GM21723 (cell line): ENCODE results near the gene NELFB.
A peak's percentile ranks its signal among the peaks of the same experiment; 100 is the strongest.

Source experiments
- ATAC-seq: cut with Tn5 transposase; IDR thresholded peaks from one replicate; pipeline ENCODE4 v1.9.1; 2021; ENCODE audit warnings: mild to moderate bottlenecking, moderate library complexity; ENCODE audit not compliant: unreplicated experiment

Gene NELFB

DNA sequence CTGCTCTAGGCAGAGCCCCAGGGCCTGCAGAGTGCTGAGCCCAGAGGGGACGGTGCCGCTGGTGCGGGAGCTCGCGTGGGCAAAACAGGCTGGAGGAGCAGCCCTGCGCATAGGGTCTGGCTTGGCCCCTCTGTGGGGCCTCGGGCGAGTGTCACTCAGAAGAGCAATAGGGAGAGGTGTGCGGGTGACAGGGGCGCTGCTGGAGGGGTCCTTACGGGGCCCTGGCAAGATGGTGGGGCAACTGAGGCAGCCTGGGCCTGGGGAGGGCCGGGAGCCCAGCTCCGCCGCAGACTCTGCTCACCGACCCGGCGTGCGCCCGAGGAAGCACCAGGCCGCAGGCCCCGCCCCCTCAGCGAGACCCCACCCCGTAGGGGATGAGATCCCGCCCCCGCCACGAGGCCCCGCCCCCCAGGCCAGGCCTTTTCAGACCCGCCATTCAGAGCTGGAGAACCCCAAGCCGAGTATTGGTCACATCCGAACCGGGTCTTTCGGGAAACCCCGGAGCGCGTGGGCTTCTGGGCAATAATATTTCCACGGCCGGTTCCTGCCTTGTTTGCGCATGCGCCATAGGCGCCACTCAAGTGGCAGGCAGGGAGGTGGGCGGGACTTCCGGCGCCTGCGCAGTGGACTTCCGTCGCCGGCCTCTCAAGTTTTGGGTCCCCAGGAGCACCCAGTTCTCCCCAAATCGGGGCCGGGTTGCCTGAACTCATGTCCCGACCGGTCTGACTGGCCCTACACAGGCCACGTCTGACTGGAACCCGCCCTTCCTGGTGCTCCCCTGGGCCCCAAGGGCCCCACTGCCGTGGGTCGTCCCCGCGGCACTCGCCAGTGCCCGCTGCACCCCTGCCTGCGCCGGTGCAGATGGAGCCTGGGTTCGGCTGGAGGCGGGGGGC lies 31.8 kb upstream of the NELFB start:
- peak; percentile 64 for ATAC-seq

DNA sequence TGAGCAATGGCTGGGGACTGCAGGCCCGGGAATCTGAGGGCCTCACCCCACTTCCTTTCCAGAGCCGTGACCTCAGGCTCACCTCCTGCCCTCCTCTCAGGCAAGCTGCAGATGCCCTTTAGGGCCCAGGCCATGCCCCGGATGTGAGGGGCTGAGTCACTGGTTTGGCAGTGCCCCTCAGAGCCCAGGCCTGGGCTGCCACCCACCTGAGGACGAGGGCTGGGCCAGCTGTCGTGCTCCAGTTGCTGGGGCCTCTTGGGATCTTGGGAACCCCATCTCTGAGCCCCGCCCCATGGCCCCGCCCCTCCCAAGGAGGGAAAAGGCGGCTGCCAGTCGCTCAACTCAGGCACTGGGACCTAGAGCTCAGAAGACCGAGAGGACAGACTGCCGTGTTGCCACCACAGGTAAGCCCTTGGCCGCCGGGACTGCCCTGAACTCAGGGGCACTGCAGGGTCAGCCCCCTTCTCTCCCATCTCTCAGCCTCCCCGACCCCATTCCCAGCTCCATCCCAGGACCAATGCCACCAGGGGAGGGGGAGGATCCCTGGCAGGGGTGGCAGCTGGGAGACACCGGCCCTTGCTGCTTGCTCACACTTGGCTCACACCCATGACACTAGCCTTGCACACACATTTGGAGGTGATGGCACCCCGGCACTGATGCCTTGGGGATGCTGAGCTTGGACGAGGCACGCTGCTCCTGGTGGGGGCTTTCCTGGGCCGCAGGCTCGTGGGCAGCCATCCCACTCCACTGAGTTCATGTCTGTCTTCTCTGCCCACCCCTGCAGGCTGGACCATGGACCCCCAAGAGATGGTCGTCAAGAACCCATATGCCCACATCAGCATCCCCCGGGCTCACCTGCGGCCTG lies 30.1 kb upstream of the NELFB start, which contains the start of gene CYSRT1:
Gene CYSRT1 (plus strand): TSS at position 345 of the 865 bp plus-strand sequence. CDS start 448 bp downstream, at position 793.
- no peak for ATAC-seq

DNA sequence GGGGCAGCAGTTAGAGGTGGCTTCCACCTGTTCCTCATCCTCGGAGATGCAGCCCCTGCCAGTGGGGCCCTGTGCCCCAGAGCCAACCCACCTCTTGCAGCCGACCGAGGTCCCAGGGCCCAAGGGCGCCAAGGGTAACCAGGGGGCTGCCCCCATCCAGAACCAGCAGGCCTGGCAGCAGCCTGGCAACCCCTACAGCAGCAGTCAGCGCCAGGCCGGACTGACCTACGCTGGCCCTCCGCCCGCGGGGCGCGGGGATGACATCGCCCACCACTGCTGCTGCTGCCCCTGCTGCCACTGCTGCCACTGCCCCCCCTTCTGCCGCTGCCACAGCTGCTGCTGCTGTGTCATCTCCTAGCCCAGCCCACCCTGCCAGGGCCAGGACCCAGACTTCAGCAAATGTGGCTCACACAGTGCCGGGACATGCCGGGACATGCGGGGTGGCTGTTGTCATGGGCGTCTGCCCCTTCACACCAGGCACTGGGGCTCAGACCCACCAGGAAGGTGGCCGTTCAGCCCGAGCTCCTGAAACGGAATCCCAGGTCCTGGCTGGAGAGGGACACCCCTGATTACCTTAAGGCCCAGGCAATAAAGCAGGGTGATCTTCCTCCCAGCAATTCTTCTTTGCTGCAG lies 29.3 kb upstream of the NELFB start:
- ATAC-seq = no peak

DNA sequence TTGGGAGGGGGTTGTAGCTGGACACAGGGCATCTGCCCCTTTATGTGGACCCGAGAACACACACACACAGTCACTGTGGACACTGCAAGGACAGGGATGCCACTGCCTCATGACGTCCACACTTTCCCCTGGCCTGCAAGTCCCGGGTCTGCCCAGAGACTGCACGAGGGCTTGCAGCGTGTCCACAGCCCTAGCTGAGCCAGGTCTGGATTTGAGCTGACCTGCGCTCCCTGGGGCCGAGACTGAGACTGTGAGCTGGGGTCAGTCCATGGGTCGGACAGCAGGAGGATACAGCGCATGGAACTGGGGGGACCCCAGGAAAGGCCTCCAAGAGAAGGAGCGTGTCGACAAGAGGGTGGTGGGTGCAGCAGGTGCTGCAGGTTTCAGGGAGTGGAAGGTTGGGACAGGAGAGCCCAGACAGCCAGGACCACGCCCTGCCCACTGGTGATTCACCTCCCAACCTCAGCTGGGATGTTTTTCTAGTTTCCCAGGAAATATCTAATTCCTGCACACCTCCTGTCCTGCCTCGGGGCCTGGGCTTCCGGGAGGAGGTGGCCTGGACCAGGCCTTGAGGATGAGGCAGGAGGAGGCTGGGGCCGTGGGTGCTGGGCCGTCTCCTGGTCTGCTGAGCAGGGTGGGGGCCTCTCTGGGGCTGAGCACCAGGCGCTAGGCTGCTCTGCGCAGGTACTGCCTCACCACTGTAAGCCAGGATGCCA lies 28.6 kb upstream of the NELFB start:
- no peak for ATAC-seq

DNA sequence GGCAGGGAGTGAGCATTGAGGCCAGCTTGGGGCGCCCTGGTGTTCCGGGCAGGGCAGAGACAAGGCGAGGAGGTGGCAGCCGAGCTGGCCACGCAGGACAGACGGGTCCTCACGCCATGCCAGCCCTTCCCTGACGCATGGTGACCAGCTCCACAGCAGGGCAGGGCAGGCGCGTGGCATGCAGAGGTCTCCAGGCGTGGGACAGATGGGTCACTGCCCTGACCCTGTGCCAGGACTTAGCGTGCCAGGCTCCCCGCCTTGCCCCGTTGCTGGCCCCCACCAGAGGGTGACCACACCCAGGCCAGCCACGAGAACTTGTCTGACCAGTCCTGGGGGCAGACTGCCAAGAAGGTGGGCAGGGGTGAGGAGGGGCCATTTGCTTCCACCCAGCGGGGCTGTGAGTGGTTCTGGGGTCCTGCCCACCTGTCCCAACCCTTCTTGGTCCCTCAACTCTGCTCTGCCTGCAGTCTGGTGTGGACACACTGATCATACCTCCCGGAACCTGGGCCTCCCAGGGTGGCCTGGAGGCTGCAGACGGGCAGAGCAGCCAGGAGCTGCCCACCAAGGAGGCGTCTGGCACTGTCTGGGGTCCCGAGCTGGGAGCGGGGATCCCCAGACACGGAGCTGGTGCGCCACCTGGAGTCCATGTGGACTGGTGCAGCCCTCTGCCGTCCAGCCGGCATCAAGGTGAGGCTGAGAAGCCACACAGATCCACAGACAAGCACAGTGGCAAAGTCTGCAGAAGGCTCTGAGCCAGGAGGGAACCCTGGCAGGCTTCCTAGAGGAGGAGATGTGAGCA lies 27.9 kb upstream of the NELFB start, which contains the start of gene RNF224:
Gene RNF224 (plus strand): TSS at position 449 of the 799 bp plus-strand sequence. CDS start 834 bp downstream, outside the sequence.
- ATAC-seq = no peak

DNA sequence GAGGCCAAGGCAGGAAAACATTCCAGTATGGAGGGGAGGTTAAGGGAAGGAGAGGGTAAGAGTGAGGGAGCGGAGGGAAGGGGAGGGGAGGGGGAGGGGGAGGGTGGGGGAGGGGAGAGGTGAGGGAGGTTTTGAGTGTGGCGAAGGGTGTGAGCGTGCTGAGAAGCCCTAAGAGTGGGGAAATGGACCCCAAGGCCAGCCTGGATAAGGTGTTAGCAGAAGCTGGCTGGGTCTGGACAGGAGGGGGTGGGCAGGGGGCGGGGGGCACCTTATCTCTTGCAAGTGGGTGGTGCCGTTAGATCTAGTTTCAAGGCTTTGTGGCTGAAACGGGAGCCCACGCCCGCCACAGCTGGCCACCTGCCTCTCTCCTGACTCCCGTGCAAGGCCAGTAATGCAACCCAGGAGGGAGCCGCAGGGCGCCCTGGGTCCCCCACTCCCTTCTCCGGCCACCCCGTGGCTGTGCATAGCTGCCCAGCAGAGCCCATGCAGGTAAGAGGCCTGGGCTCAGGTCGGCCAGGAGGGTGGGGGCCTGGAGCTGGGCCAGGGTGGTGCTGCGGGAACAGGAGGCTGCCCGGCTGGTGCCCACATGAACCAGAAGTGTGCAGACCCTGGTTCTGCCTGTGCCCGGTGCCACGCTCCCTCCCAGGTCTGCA lies 27.1 kb upstream of the NELFB start:
- ATAC-seq = no peak

DNA sequence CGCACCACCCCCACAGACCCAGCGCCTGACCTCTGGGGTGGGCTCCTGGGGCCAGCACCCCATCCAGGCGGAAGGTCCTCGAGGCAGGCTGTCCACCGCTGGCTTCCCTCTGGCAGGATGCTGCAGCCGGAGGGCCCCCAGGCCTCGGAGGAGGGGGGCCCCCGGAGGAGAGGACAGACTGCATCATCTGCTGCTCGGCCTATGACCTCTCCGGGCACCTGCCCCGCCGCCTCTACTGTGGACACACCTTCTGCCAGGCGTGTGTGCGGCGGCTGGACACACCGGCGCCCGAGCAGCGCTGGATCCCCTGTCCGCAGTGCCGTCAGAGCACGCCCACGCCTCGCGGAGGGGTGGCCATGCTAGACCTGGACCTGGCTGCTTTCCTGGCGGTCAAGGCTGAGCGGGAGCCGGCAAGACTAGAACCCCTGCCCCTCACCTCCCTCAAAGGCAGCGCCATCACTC lies 26.6 kb upstream of the NELFB start:
- no peak for ATAC-seq

DNA sequence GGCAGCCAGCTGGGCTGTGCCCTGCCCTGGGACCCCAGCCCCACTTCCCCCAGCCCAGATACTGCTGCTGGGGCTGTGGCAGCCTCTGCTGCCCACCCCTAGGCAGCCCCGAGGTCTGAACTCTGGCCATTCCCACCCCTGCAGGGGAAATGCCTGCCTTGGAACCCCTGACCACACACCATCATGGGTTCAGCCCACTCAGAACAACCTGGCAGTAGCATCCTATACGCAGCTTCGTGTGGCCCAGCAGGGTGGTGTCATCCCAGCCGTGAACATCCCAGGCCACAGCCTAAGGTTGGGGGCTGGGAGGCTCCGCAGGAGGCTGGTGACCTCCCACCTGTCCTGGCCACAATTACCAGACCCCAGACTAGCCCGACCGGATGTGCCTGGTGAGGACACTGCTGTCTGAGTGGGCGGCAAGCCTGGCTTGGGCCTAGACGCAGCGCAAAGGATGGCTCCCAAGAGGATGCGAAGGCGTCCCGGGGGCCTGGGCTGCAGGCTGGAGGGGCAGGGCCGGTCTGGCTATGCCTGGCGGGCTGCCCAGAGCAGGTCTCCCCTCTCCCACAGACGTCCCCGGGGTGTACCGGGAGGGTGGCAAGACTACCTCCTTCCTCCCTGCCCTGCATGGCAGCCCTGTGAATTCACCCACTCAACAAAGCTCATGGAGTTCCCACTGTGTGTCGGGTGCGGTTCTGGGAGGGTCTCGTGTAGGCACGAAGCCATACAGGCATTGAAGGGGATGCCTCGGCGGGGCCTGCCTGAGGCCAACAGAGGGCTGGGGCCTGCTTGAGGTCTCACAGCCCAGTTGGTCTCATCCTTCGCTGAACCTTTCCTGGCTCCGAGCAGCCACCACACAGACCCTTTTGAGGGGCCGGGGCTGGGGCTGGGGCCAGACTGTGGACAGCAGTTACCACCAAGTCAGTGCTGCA lies 25.9 kb upstream of the NELFB start:
- ATAC-seq = no peak

DNA sequence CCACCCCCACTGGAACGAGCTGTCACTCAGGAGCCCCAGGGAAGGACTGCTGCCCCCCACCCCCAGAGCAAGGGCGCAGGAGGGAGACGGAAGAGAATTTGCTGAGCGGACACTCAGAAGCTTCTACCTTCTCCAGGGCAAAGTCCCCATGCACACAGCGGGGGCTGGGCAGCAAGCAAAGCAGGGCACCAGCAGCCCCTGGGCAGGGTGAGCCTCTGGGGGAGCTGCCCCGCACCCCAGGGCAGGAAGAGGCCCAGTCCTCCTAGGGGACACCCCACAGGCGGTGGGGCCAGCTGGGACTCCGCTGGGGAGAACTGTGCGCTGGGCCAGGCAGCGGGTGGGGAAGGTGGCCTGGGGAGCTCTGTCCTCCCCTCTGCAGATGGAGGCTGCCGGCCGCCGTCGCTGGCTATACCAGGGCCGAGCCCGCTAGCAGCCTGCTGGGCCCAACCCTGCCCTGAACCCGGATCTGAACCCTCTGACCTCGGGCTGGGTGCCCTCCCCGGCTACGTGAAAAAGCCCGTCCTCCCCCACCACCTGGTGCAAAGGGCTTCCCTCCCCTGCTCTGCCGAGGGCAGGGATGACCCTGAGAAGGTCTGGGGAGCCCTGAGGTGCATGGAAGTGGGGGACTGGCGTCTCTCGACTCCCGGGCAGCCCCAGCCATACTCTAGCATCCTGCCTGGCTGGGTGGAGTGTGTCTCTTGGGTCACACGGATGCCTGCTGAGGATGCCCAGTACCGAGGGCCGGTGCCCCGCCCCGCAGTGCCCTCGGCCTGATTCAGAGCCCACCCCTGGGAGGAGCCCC lies 25.0 kb upstream of the NELFB start:
- no peak for ATAC-seq

DNA sequence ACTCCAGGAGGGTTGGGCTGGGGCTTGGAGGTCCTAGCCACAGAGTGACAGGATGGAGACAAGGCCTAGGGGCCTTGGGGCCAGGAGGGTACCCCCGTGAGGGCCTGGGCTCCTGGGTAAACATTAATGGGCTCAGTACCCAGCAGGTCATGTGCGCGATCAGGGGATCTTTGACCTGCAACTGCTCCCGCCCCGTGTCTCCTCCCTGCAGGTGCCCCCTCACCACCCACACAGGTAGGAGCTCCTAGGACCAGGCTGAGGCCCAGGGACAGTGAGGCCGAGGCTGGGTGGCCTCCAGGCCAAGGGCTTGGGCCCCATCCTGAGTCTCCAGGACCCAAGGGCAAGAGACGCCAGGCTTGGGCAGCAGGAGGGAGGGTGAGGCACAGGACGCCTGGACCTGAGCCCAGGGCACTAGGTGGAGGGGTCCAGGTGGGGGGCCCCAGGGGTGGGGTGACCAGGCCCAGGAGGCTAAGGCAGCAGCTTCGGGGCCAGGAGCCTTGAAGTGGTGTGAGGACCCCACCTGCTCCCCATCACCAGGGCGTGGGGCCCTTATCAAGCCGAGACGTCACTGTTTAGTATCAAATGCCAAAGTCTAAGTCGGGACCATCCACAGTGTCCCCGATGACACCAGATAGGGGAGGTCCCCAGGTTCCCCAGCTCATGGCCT lies 24.3 kb upstream of the NELFB start, which contains the start of gene SLC34A3:
Gene SLC34A3 (plus strand): TSS at position 197 of the 667 bp plus-strand sequence. CDS start 802 bp downstream, outside the sequence.
- no peak for ATAC-seq

DNA sequence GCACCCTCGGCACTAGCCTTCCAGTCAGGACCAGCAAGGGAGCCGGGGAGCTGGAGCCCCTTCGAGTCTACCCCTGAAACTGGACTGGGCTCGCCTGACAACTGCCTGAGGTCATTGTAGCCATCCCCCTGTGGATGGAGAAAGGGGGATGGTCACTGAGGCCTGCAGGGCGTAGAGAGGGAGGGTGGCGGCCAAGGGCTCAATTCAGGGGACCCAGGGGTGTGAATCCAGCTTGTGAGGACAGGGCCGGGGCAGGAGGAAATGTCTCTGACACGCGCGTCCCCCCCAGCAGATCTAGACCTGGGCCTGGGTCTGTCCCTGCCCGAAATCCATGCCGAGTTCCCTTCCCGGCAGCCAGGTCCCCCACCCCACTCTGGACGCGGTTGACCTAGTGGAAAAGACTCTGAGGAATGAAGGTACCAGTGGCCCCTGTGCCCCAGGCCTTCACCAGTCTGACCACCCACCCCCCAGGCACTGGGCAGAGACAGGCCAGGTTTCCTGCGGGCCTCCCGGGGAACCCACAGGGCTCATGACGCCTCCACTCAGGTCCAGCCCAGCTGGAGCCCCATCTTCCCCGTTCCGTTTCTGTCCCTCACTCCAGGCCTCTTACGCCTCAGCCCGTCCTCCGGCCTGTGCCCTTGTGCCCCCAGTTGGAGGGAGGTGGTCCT lies 23.6 kb upstream of the NELFB start:
- no peak for ATAC-seq

DNA sequence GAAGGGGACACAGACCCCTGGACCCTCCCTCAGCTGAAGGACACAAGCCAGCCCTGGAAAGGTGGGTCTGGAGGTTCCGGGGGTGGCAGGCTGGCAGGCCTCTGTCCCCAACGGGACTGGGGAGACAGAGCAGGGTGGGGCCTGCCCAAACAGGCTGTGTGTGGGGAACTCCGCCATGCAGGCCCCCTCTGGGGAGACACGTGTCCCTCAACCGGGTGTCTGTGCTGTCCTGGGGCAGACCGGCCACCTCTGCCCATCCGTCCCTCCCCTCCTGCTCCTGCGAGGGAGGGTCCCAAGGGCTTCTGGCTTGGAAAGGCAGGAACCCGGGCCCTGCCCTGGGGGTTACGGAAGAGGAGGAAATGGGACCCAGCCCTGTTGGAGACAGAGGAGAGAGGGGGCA lies 23.0 kb upstream of the NELFB start:
- ATAC-seq = no peak

DNA sequence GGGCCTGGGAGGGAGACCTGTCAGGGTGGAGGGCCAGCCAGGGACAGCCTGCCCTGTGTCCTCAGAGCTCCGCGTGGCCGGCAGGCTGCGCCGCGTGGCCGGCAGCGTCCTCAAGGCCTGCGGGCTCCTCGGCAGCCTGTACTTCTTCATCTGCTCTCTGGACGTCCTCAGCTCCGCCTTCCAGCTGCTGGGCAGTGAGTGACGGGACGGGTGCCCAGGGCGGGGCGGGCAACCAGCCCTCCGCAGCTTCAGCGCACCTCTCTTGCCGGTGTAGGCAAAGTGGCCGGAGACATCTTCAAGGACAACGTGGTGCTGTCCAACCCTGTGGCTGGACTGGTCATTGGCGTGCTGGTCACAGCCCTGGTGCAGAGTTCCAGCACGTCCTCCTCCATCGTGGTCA lies 22.6 kb upstream of the NELFB start:
- ATAC-seq = no peak

DNA sequence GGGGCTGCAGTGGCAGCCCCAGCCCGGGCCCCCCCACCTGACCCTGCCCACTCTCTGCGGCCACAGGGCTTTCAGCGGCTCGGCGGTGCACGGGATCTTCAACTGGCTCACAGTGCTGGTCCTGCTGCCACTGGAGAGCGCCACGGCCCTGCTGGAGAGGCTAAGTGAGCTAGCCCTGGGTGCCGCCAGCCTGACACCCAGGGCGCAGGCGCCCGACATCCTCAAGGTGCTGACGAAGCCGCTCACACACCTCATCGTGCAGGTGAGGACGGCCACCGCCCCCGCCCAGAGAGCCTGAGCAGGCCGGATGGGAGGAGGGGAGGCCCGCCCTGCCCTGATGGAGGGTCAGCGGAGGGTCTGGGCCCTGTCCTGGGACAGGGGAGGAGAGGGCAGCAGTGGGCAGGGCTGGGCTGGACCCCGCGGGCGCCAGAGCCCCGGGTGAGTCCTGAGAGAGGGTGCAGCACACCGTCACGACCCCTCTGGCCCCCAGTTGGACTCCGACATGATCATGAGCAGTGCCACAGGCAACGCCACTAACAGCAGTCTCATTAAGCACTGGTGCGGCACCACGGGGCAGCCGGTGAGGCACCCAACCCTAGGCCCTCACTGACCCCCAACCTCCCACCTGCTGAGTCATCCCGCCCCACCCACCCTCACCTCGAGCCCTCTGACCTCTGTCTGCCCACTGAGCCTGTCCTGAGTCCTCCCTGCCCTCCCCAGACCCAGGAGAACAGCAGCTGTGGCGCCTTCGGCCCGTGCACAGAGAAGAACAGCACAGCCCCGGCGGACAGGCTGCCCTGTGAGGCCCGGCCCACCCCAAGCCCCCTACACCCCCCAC lies 21.8 kb upstream of the NELFB start:
- no peak for ATAC-seq

DNA sequence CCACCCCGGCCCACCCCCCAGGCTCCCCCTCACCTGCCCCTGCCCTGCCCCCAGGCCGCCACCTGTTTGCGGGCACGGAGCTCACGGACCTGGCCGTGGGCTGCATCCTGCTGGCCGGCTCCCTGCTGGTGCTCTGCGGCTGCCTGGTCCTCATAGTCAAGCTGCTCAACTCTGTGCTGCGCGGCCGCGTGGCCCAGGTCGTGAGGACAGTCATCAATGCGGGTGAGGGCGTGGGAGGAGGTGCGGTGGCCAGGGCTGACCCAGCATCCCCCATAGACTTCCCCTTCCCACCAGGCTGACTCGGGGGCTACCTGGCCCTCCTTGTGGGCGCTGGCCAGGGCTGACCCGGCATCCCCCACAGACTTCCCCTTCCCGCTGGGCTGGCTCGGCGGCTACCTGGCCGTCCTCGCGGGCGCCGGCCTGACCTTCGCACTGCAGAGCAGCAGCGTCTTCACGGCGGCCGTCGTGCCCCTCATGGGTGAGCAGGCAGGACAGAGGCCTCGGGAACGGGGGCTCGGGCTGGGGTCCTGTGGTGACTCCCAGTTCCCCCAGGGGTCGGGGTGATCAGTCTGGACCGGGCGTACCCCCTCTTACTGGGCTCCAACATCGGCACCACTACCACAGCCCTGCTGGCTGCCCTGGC lies 21.0 kb upstream of the NELFB start:
- no peak for ATAC-seq
